GM18498 (cell line): Measurements from ENCODE around the gene EBPL.
"Not testable (repeated sequence)": the region's sequence is repeated elsewhere in the genome, so short reads cannot be mapped to it uniquely, and the experiment has no call there.

Experiments
- ATAC-seq: cut with Tn5 transposase; IDR thresholded peaks from one replicate; pipeline ENCODE4 v1.9.1; 2021; ENCODE audit warnings: mild to moderate bottlenecking, moderate library complexity; ENCODE audit not compliant: unreplicated experiment

Gene EBPL

DNA sequence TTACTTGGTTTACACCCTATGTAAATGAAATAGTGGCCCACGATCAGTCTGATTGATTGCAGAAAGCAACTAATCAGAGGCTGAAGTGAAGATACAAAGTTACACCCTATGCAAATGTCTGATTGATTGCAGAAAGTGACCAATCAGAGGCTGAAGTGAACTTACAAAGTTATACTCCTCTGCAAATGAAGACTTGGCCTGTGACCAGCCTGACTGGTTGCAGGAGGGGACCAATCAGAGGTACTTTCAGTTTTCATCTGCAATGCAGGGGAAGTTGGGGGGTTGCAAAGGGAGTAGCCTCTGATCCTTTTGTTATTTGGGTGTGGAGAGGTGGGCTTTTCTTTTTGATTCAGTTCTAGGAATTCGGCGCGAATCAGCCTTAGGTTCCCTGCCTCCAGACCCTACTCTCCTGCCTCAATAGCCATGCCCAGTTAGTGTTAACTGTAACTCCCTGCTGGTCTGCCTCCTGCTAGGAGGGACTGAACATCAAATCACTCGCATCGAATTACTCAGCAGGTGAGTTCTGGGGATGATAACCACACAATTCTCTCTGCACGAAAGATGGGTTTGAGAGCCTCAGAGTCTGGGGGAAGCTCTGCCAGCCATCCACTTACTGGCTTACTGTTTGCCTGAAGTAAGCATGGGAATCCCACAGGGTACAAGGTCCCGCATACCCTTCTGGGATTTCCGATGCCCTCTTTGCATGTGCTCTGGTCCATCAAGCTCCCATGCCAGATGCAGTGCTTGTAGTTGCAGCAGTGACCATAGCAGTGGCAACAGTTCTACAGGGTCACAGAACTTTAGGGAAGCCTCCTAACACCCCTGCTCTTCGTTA, 55.5 kb downstream of the EBPL start:
- ATAC-seq, result peak; percentile 66

GRCh38 chr13:49633710-49634109, 57.6 kb downstream of the EBPL start:
- no peak for ATAC-seq

GRCh38 chr13:49632156-49632555, 59.1 kb downstream of the EBPL start:
- ATAC-seq, result no peak

DNA sequence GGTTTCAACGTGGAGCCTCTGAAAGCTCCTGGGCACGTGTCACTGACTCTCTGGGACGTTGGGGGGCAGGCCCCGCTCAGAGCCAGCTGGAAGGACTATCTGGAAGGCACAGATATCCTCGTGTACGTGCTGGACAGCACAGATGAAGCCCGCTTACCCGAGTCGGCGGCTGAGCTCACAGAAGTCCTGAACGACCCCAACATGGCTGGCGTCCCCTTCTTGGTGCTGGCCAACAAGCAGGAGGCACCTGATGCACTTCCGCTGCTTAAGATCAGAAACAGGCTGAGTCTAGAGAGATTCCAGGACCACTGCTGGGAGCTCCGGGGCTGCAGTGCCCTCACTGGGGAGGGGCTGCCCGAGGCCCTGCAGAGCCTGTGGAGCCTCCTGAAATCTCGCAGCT, 60.7 kb downstream of the EBPL start:
- no peak for ATAC-seq

DNA sequence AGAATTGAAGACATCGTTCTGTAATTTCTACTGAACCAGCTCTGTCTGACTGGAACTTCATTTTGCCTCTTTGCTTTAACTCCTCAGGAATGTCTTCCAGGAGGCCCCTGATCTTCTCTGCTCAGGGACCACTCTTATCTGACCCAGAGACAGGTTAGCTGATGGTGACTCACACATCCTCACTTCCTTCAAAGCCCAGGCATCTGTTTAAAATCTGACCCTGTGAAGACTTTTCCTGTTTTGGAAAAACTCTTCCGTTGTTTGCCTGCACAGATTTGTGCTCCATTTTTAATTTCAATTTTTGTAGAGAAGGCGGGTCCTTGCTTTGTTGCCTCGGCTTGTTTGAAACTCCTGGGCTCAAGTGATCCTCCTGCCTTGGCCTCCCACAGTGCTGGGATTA, 61.3 kb downstream of the EBPL start:
- no peak for ATAC-seq

GRCh38 chr13:49629196-49629938, 61.9 kb downstream of the EBPL start:
- ATAC-seq, result no peak

DNA sequence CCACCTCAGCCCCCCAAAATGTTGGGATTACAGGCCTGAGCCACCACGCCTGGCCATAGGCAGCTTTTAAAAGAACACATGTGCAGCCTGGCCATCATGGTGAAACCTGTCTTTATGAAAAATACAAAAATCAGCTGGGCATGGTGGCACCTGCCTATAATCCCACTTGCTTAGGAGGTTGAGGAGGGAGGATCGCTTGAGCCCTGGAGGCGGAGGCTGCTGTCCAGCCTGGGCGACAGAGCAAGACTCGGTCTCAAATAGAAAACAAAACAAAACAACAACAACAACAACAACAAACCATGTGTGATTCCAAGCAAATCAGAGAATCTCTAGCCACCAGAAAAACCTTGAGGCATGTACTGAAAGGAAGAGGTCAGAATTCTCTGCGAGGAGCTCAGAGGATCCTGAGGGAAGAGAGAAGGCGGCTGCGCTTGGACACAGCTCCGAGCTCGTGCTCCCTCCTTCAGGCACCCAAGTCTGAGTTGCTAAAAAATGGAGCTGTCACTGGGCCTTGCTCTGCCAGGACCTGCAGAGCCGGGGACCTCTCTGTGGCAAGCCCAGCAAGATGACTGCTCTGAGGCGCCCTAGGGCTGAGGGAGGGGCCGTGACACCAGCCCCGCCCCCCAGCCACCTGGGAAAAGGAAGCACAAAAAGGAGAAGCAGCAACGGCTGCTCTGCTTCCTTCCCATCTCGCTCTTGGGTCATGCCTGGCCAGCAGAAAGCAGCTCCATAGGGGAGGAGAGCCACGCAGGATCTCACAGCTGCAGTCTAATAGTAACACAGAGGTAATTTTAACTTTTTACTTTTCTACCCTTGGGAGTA, 63.2 kb downstream of the EBPL start, which contains the start of gene ARL11:
Gene ARL11, plus strand, starts transcription at position 677 of the 822 bp plus-strand sequence. CDS start 1,941 bp downstream, outside the sequence.
- peak; percentile 93 for ATAC-seq

DNA sequence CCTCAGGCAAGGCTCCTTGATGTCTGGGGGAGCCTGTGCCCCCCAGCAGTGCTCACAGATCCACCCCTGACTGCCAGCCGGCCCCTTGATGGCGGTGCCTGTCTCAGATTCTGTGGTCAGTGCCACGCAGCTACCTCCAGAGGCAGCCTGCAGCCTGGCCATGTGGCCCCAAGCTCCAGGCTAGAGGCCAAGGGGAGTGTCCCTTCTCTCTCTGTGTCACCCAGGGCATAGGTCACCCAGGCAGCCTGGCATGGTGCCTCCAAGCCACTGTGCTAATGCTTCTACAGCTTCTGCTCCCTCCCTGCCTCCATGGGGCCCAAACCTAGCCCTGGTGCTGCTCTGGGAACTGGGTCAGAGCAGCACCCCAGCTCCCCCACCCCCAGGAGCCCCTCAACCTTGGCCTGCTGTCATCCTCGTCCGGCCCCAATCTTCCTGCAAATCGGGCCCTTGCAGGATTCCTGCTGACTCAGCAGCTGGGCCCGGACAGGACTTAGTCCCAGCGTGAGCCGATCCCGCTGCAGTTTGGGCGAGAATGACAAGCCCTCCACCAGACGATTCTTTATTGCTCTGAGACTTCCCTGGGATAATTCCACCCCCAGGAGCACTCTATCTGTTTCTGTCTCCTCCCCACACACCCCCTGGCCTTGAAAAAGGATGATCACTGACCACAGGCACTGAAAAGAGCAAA, 65.8 kb downstream of the EBPL start:
- ATAC-seq, result no peak

GRCh38 chr13:49624229-49624628, 67.1 kb downstream of the EBPL start:
- ATAC-seq, result no peak

DNA sequence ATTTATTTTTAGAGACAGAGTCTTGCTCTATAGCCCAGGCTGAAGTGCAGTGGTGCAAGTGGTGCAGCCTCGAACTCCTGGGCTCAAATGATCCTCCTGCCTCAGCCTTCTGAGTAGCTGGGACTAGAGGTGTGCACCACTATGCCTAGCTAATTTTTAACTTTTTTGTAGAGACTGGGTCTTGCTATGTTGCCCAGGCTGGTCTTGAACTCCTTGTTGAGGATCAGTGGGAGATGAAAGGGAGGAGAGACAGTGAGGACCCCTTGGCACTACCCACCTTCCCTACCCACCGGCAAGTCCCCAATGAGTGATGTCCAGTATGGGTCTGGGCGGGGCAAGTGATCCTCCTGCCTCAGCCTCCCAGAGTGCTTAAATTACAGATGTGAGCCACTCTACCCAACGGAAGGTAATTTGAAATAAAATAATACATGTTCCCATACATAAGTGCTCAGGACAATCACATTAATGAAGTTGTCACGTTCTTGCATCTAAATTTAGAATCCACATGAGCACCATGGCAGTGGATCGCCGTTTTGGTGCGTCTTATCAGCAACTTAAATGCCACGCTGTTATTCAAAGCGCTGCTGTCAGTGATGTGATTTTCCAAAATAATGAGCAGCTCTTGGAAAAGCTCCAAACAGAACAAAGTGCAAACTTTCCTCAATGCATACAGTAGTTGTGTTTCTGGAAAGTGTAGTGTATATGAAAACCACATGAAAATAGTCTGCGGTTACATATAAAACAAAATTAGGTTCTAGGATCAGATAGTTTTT, 68.9 kb downstream of the EBPL start:
- no peak for ATAC-seq

DNA sequence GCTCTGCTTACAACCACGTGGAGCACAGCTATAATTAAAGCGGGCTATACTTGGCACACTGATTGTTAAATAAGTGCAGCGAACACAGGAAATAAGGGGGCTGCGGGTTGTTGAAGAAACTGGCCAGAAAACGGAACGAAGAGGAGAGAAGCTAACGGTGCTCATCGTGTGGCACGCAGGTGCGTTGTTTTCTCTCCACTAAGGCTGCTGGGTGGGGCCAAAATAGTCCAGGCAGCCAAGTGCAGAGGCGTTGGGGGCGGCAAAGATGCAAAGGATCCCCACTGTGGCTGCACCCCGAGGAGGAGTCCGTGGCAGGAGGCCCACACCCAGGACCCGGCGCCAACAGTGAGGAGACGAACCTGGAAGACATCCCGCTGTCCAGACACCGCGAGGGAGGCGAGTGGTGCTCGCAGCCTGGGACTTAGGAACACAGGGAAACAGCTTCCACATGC, 71.1 kb downstream of the EBPL start:
- peak; percentile 85 for ATAC-seq

- ATAC-seq, result no peak
These were observed 74.6 kb downstream of the EBPL start for GRCh38 chr13:49616676-49617065.

- ATAC-seq, result no peak
These were observed 75.2 kb downstream of the EBPL start for GRCh38 chr13:49615836-49616675.

DNA sequence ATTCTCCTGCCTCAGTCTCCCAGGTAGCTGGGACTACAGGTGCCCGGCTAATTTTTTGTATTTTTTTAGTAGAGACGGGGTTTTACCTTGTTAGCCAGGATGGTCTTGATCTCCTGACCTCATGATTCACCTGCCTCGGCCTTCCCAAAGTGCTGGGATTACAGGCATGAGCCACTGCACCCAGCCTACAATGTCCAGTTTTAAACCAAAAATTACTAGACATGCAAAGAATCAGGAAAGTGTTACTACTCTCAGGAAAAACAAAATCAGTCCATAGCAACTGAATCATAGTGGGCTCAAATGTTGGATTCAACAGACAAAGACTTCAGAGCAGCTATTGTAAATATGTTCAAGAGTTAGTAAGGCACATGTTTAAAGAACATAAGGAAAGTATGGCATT, 79.2 kb downstream of the EBPL start:
- ATAC-seq, result not testable (repeated sequence)
